Measurements from ENCODE around the gene DSC2.

The DSC2 gene

GRCh38 chr18:31103423-31103822 is 1.2 kb upstream of the DSC2 start:
- Mint-ChIP-seq H3K27ac (no peak overlapping the region), H3K36me3 (no peaks in the 10 kb centered on the region), H3K27me3 (peaks cover 24% of the 10 kb centered on the region), H3K9me3 (peaks cover 8% of the 10 kb centered on the region), H3K4me1 (no peaks in the 10 kb centered on the region), H3K4me3 (no peak overlapping the region)
- ATAC-seq, result no peak

- ATAC-seq, result no peak
- Mint-ChIP-seq H3K36me3 (no peaks in the 10 kb centered on the region), H3K27ac (no peak overlapping the region), H3K9me3 (peaks cover 8% of the 10 kb centered on the region), H3K4me3 (no peak overlapping the region), H3K27me3 (peaks cover 24% of the 10 kb centered on the region), H3K4me1 (no peaks in the 10 kb centered on the region)
These were observed 720 bp upstream of the DSC2 start for GRCh38 chr18:31102941-31103340.

GRCh38 chr18:31101183-31102024 is 817 bp downstream of the DSC2 start:
- H3K27ac Mint-ChIP-seq, result no peak overlapping the region
- peaks cover 8% of the 10 kb centered on the region for H3K9me3 Mint-ChIP-seq
- no peak for ATAC-seq
- peaks cover 24% of the 10 kb centered on the region for H3K27me3 Mint-ChIP-seq
- no peaks in the 10 kb centered on the region for H3K4me1 Mint-ChIP-seq
- no peaks in the 10 kb centered on the region for H3K36me3 Mint-ChIP-seq
- H3K4me3 Mint-ChIP-seq, result no peak overlapping the region

GRCh38 chr18:31100436-31101182 is 1.6 kb downstream of the DSC2 start:
- Mint-ChIP-seq H3K27me3 (peaks cover 24% of the 10 kb centered on the region), H3K27ac (no peak overlapping the region), H3K9me3 (peaks cover 9% of the 10 kb centered on the region), H3K4me1 (no peaks in the 10 kb centered on the region), H3K4me3 (no peak overlapping the region), H3K36me3 (no peaks in the 10 kb centered on the region)
- no peak for ATAC-seq

- Mint-ChIP-seq H3K4me1 (no peaks in the 10 kb centered on the region), H3K36me3 (no peaks in the 10 kb centered on the region), H3K27me3 (peaks cover 24% of the 10 kb centered on the region), H3K9me3 (peaks cover 14% of the 10 kb centered on the region), H3K27ac (no peak overlapping the region), H3K4me3 (no peak overlapping the region)
- no peak for ATAC-seq
These were observed 2.6 kb downstream of the DSC2 start for GRCh38 chr18:31099450-31100230.

GRCh38 chr18:31098878-31099277 is 3.3 kb downstream of the DSC2 start:
- H3K4me1 Mint-ChIP-seq, result no peaks in the 10 kb centered on the region
- H3K9me3 Mint-ChIP-seq, result peaks cover 14% of the 10 kb centered on the region
- peaks cover 24% of the 10 kb centered on the region for H3K27me3 Mint-ChIP-seq
- H3K27ac Mint-ChIP-seq, result no peak overlapping the region
- no peak for ATAC-seq
- H3K36me3 Mint-ChIP-seq, result no peaks in the 10 kb centered on the region
- no peak overlapping the region for H3K4me3 Mint-ChIP-seq

GRCh38 chr18:31097666-31098065 is 4.6 kb downstream of the DSC2 start:
- no peak overlapping the region for H3K27ac Mint-ChIP-seq

GRCh38 chr18:31093880-31094279 is 8.3 kb downstream of the DSC2 start:
- peaks cover 2% of the 10 kb centered on the region for H3K27me3 Mint-ChIP-seq

More at GRCh38 chr18:31097666-31098065, 4.6 kb downstream of the DSC2 start:
- Mint-ChIP-seq H3K4me3 (no peak overlapping the region), H3K4me1 (no peaks in the 10 kb centered on the region), H3K27me3 (peaks cover 24% of the 10 kb centered on the region), H3K9me3 (peaks cover 14% of the 10 kb centered on the region), H3K36me3 (no peaks in the 10 kb centered on the region)
- ATAC-seq, result no peak

GRCh38 chr18:31093294-31093693 is 8.9 kb downstream of the DSC2 start:
- Mint-ChIP-seq H3K27ac (no peak overlapping the region), H3K9me3 (peaks cover 8% of the 10 kb centered on the region), H3K36me3 (no peaks in the 10 kb centered on the region), H3K4me1 (no peaks in the 10 kb centered on the region), H3K27me3 (no peaks in the 10 kb centered on the region), H3K4me3 (no peak overlapping the region)
- no peak for ATAC-seq

More at GRCh38 chr18:31093880-31094279, 8.3 kb downstream of the DSC2 start:
- H3K27ac Mint-ChIP-seq, result no peak overlapping the region
- H3K9me3 Mint-ChIP-seq, result peaks cover 8% of the 10 kb centered on the region
- no peak for ATAC-seq
- no peaks in the 10 kb centered on the region for H3K36me3 Mint-ChIP-seq
- H3K4me1 Mint-ChIP-seq, result no peaks in the 10 kb centered on the region
- no peak overlapping the region for H3K4me3 Mint-ChIP-seq

GRCh38 chr18:31091350-31091749 is 10.9 kb downstream of the DSC2 start:
- Mint-ChIP-seq H3K36me3 (no peaks in the 10 kb centered on the region), H3K9me3 (peaks cover 8% of the 10 kb centered on the region), H3K4me3 (no peak overlapping the region), H3K4me1 (no peaks in the 10 kb centered on the region), H3K27ac (no peak overlapping the region), H3K27me3 (no peaks in the 10 kb centered on the region)
- ATAC-seq, result no peak

GRCh38 chr18:31088532-31088931 is 13.7 kb downstream of the DSC2 start:
- Mint-ChIP-seq H3K27ac (no peak overlapping the region), H3K27me3 (no peaks in the 10 kb centered on the region), H3K9me3 (no peaks in the 10 kb centered on the region), H3K4me1 (no peaks in the 10 kb centered on the region), H3K4me3 (no peak overlapping the region), H3K36me3 (no peaks in the 10 kb centered on the region)
- ATAC-seq, result no peak

GRCh38 chr18:31079973-31080372 is 22.2 kb downstream of the DSC2 start:
- H3K36me3 Mint-ChIP-seq, result no peaks in the 10 kb centered on the region
- H3K4me1 Mint-ChIP-seq, result no peaks in the 10 kb centered on the region
- no peaks in the 10 kb centered on the region for H3K27me3 Mint-ChIP-seq
- peaks cover 2% of the 10 kb centered on the region for H3K9me3 Mint-ChIP-seq
- no peak for ATAC-seq
- H3K4me3 Mint-ChIP-seq, result no peak overlapping the region
- no peak overlapping the region for H3K27ac Mint-ChIP-seq

- Mint-ChIP-seq H3K4me1 (no peaks in the 10 kb centered on the region), H3K36me3 (no peaks in the 10 kb centered on the region), H3K27me3 (no peaks in the 10 kb centered on the region), H3K9me3 (peaks cover 12% of the 10 kb centered on the region), H3K27ac (no peak overlapping the region), H3K4me3 (no peak overlapping the region)
- ATAC-seq, result no peak
These were observed 24.3 kb downstream of the DSC2 start for GRCh38 chr18:31077878-31078277.

GRCh38 chr18:31072175-31072574 is 30.0 kb downstream of the DSC2 start:
- Mint-ChIP-seq H3K36me3 (no peaks in the 10 kb centered on the region), H3K4me1 (no peaks in the 10 kb centered on the region), H3K4me3 (no peak overlapping the region), H3K27ac (no peak overlapping the region), H3K27me3 (no peaks in the 10 kb centered on the region), H3K9me3 (peaks cover 15% of the 10 kb centered on the region)
- no peak for ATAC-seq

GRCh38 chr18:31070206-31070605 is 32.0 kb downstream of the DSC2 start:
- Mint-ChIP-seq H3K4me3 (no peak overlapping the region), H3K4me1 (no peaks in the 10 kb centered on the region), H3K27ac (no peak overlapping the region), H3K36me3 (no peaks in the 10 kb centered on the region), H3K9me3 (peaks cover 15% of the 10 kb centered on the region), H3K27me3 (no peaks in the 10 kb centered on the region)
- ATAC-seq, result no peak

Measured in stimulated activated memory B cell treated with anti-CD40 and anti-IgM and Interleukin-4, amounts not matched to agents 10 μg/mL and 1 μg/mL and 100 μg/mL, for 72 hours (primary cell).